Tibial nerve (tissue), 3 donors: Measurements from ENCODE around the gene KCNAB2.

Source experiments
- POLR2A ChIP-seq, 2 donors: fragments of 450-650 bp; IDR thresholded peaks; one replicate each; pipeline ENCODE4 v1.6.1; 2017; ENCODE audit warnings: antibody characterized with exemption in 2 of 2, mild to moderate bottlenecking in 2 of 2, moderate library complexity in 2 of 2
- TF ChIP-seq, protein P1 (sequence below), 5 experiments: fragments of 200-600 bp in 3 of 5; fragments of 450-650 bp in 2 of 5; sonication (generic) in 3 of 5; IDR thresholded peaks; one replicate each; pipeline ENCODE4 v1.5.1; 2016 to 2019; ENCODE audit warnings: antibody characterized with exemption in 5 of 5, mild to moderate bottlenecking in 3 of 5, moderate library complexity in 2 of 5

DNA sequence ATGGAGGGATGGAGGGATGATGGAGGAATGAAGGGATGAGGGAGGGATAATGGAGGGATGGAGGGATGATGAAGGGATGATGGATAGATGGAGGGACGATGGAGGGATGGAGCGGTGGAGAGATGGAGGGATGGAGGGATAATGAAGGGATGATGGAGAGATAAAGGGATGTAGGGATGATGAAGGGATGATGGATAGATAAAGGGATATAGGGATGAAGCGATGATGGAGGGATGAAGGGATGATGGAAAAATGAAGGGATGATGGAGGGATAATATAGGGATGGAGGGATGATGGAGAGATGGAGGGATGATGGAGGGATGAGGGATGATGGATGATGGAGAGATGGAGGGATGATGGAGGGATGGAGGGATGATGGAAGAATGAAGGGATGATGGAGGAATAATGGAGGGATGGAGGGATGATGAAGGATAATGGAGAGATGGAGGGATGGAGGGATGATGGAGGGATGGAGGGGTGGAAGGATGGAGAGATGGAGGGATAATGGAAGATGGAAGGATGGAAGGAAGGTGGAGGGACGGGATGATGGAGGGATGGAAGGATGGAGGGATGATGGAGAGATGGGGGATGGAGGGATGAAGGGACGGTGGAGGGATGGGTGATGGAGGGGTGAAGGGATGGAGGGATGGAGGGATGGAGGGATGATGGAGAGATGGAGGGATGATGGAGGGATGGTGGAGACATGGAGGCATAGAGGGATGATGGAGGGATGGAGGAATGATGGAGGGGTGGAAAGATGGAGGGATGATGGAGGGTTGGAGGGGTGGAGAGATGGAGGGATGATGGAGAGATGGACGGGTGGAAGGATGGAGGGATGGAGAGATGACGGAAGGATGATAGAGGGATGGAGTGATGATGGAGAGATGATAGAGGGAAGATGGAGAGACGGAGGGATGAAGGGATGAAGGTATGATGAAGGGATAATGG, 62.0 kb downstream of the KCNAB2 start:
- TF ChIP-seq, protein P1, sequence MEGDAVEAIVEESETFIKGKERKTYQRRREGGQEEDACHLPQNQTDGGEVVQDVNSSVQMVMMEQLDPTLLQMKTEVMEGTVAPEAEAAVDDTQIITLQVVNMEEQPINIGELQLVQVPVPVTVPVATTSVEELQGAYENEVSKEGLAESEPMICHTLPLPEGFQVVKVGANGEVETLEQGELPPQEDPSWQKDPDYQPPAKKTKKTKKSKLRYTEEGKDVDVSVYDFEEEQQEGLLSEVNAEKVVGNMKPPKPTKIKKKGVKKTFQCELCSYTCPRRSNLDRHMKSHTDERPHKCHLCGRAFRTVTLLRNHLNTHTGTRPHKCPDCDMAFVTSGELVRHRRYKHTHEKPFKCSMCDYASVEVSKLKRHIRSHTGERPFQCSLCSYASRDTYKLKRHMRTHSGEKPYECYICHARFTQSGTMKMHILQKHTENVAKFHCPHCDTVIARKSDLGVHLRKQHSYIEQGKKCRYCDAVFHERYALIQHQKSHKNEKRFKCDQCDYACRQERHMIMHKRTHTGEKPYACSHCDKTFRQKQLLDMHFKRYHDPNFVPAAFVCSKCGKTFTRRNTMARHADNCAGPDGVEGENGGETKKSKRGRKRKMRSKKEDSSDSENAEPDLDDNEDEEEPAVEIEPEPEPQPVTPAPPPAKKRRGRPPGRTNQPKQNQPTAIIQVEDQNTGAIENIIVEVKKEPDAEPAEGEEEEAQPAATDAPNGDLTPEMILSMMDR (IDR thresholded peaks at IDR 0.05): no peak
- TF ChIP-seq POLR2A (IDR thresholded peaks at IDR 0.05): no peak
